ENCODE results near the gene CTNNA1. TPM values are rescaled to one million over a fixed set of nuclear protein-coding genes. Genes with fewer than 3 reads are reported as not detected.

Gene CTNNA1
- total and polyA plus RNA-seq, 2 of the 8 experiments (the other 6 are each of a cell fraction or from before 2014, with no cell fraction given): 115 to 349 TPM

DNA sequence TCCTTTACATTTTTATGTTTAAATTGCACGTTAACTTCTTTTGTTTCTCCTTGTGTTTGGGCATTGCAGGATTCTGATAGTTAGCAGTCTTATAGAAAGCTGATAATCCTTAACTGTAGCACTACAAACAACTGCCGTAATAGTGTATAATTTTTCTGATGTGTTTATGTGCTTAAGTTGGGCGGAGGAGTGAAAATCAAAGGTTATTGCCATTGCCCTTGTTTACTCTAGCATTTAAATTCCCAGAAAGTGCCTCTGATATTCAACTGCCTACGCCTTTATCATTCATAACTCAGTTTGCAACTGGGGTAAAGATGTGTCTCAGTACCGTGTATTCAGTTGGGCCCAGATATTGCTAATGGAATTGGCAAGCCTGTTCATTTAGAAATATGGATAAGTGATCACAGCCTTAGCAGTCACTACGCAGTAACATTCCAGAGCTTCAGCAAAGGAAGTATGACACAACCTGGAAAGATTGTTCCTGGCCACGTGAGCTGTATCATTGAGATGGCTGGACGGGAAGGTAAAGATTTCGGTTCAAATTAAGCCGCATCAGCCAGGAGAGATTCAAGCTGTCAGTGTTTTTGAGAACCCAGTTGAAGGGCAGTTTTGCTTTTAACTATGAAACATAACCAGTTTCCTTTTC is 150.0 kb downstream of the CTNNA1 start:
- Histone ChIP-seq H3K4me1 (replicated peaks in 1 of 4; ENCODE audit: control insufficient read depth in 3 of 4, insufficient read depth in 4 of 4, low read length in 3 of 4) (peaks cover 0 to 6% (median 0%) of the 10 kb centered on the region in 4 experiments; a peak in 2 of 7 replicates), H4K8ac (ENCODE audit: extremely low read depth, insufficient read depth, low read length) (no peak overlapping the region), H2BK15ac (ENCODE audit: low read length) (no peak overlapping the region), H3K9ac (replicated peaks in 1 of 4; ENCODE audit: extremely low read depth in 1 of 4, low read depth in 3 of 4, low read length in 3 of 4) (no peak overlapping the region), H3K4ac (replicated peaks; ENCODE audit: insufficient read length, low read depth, low read length) (no peak overlapping the region), H4K5ac (ENCODE audit: insufficient read length, low read depth, low read length) (no peak overlapping the region), H4K91ac (replicated peaks; ENCODE audit: insufficient read length, low read length) (no peak overlapping the region), H2BK5ac (ENCODE audit: low read depth, low read length) (no peak overlapping the region), H3K36me3 (ENCODE audit: control insufficient read depth in 2 of 4, insufficient read depth in 4 of 4, low read length in 3 of 4) (peaks cover 6 to 36% (median 21%) of the 10 kb centered on the region in 4 experiments; a peak in 6 of 8 replicates), H3K14ac (ENCODE audit: insufficient read length) (no peak overlapping the region), H3K79me2 (ENCODE audit: control insufficient read depth in 1 of 2, insufficient read depth in 2 of 2, low read length in 2 of 2) (no peaks in the 10 kb centered on the region), H3K56ac (replicated peaks; ENCODE audit: insufficient read length, low read depth, low read length) (no peak overlapping the region), H2BK12ac (ENCODE audit: low read depth, low read length) (no peak overlapping the region), H3K79me1 (ENCODE audit: low read depth, low read length) (peaks cover 2% of the 10 kb centered on the region; the same call in 1 of the 2 replicates), H3K18ac (ENCODE audit: extremely low read depth, low read length) (no peak overlapping the region), H3K23me2 (ENCODE audit: low read depth, low read length) (no peaks in the 10 kb centered on the region), H4K20me1 (replicated peaks in 1 of 2; ENCODE audit: control insufficient read depth in 1 of 2, insufficient read depth in 2 of 2, low read length in 2 of 2) (no peaks in the 10 kb centered on the region), H2AK5ac (ENCODE audit: low read depth, low read length) (no peak overlapping the region), H2BK120ac (replicated peaks; ENCODE audit: low read depth, low read length) (no peak overlapping the region), H3K4me2 (ENCODE audit: insufficient read depth in 1 of 2, low read depth in 2 of 2, low read length in 2 of 2) (no peak overlapping the region), H3K9me3 (ENCODE audit: insufficient read depth in 2 of 2, low read depth in 1 of 2, low read length in 1 of 2) (no peaks in the 10 kb centered on the region), H3K23ac (ENCODE audit: insufficient read length) (no peak overlapping the region), H2BK20ac (ENCODE audit: low read length) (no peak overlapping the region), H3K4me3 (ENCODE audit: extremely low read depth in 1 of 4, insufficient read depth in 2 of 4, low read depth in 3 of 4, low read length in 4 of 4) (no peak overlapping the region), H2AFZ (ENCODE audit: low read length) (no peak overlapping the region), H3K27ac (ENCODE audit: low read depth, low read length) (no peak overlapping the region), H3K27me3 (replicated peaks in 1 of 4; ENCODE audit: control insufficient read depth in 3 of 4, extremely low read depth in 1 of 4, insufficient read depth in 3 of 4, low read length in 3 of 4) (no peaks in the 10 kb centered on the region)
- POLR2A ChIA-PET (ENCODE audit: partially characterized antibody): no interaction called here
- FAIRE-seq: no peak
- WGBS, 2 experiments (ENCODE audit: extremely low coverage in 1 of 2, insufficient coverage in 1 of 2, insufficient read length in 1 of 2, insufficient replicate concordance in 2 of 2, low coverage in 1 of 2, low lambda C conversion rate in 2 of 2, missing lambda C conversion rate in 1 of 2): 87% methylated on average over 10 of the region's 10 CpGs; no CpG with 5 or more reads in 1 of the 2 experiments
- CTCF ChIA-PET (ENCODE audit: partially characterized antibody): interaction anchor here (0.9 to 1.2 kb wide), 2 partner anchors 44 to 235 kb away, joined by 3 read pairs; no protein-coding TSS in a partner anchor
- no peak for DNase-seq (ENCODE audit: low read depth in 1 of 2, low spot score in 2 of 2)
- TF ChIP-seq ASH2L (IDR thresholded peaks at IDR 0.05; ENCODE audit: low read length): no peak
- TF ChIP-seq KDM4A (IDR thresholded peaks at IDR 0.05; ENCODE audit: low read depth, low read length, severe bottlenecking): no peak
- TF ChIP-seq GTF2F1 (IDR thresholded peaks at IDR 0.05; ENCODE audit: borderline replicate concordance, low read depth, low read length): no peak
- TF ChIP-seq HDAC6 (IDR thresholded peaks at IDR 0.05; ENCODE audit: low read depth, low read length): no peak
- TF ChIP-seq SAP30 (IDR thresholded peaks at IDR 0.05; ENCODE audit: insufficient read depth, insufficient replicate concordance, low read length): no peak
- TF ChIP-seq BRCA1 (IDR thresholded peaks at IDR 0.05; ENCODE audit: low read depth, low read length): no peak
- TF ChIP-seq YY1 (IDR thresholded peaks at IDR 0.05; ENCODE audit: low read depth, low read length): no peak
- TF ChIP-seq, protein P1, sequence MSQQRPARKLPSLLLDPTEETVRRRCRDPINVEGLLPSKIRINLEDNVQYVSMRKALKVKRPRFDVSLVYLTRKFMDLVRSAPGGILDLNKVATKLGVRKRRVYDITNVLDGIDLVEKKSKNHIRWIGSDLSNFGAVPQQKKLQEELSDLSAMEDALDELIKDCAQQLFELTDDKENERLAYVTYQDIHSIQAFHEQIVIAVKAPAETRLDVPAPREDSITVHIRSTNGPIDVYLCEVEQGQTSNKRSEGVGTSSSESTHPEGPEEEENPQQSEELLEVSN (IDR thresholded peaks at IDR 0.05): no peak
- no peak for TF ChIP-seq SIRT6 (IDR thresholded peaks at IDR 0.05; ENCODE audit: low read length)
- TF ChIP-seq TAF7 (optimal IDR thresholded peaks at IDR 0.05; ENCODE audit: borderline replicate concordance, low read depth, low read length): no peak
- no peak for TF ChIP-seq SP4 (IDR thresholded peaks at IDR 0.05; ENCODE audit: low read length)
